Fibroblast of mammary gland (primary cell): ENCODE results near the gene MRPS9.

ENCODE experiments used
- DNase-seq: peaks from one replicate; pipeline ENCODE4 v3.0.0-alpha.2; 2010; ENCODE audit warnings: low read depth
- H3K4me3 ChIP-seq: 2 replicates; pipeline ENCODE4 v1.5.1; 2011; ENCODE audit warnings: low read depth, mild to moderate bottlenecking, low read length, moderate library complexity; ENCODE audit not compliant: control insufficient read depth
- CTCF ChIP-seq: conservative IDR thresholded peaks from 2 replicates; pipeline ENCODE4 v1.5.1; 2011; ENCODE audit warnings: low read depth, low read length, inconsistent platforms; ENCODE audit not compliant: control insufficient read depth, insufficient read depth

MRPS9 gene

GRCh38 chr2:105062158-105062557 lies 24.3 kb downstream of the MRPS9 start:
- H3K4me3 ChIP-seq: no peak overlapping the region
- no peak for TF ChIP-seq CTCF
- no peak for DNase-seq

GRCh38 chr2:105068387-105068786 lies 30.5 kb downstream of the MRPS9 start:
- no peak for TF ChIP-seq CTCF
- no peak for DNase-seq
- no peak overlapping the region for H3K4me3 ChIP-seq

- DNase-seq: no peak
- H3K4me3 ChIP-seq: no peak overlapping the region
- TF ChIP-seq CTCF: no peak
These were observed 31.0 kb downstream of the MRPS9 start for GRCh38 chr2:105068875-105069274.

- DNase-seq: no peak
- H3K4me3 ChIP-seq: no peak overlapping the region
- TF ChIP-seq CTCF: no peak
These were observed 32.4 kb downstream of the MRPS9 start for GRCh38 chr2:105070010-105070865.

GRCh38 chr2:105071379-105071778 lies 33.5 kb downstream of the MRPS9 start:
- TF ChIP-seq CTCF: no peak
- DNase-seq: no peak
- H3K4me3 ChIP-seq: no peak overlapping the region

GRCh38 chr2:105072039-105072438 lies 34.2 kb downstream of the MRPS9 start:
- no peak for DNase-seq
- no peak overlapping the region for H3K4me3 ChIP-seq
- TF ChIP-seq CTCF: no peak
